ENCODE data around the gene ERC2.

GRCh38 chr3:55616803-55617202 is 851.5 kb downstream of the ERC2 start:
- TF ChIP-seq, protein P1, sequence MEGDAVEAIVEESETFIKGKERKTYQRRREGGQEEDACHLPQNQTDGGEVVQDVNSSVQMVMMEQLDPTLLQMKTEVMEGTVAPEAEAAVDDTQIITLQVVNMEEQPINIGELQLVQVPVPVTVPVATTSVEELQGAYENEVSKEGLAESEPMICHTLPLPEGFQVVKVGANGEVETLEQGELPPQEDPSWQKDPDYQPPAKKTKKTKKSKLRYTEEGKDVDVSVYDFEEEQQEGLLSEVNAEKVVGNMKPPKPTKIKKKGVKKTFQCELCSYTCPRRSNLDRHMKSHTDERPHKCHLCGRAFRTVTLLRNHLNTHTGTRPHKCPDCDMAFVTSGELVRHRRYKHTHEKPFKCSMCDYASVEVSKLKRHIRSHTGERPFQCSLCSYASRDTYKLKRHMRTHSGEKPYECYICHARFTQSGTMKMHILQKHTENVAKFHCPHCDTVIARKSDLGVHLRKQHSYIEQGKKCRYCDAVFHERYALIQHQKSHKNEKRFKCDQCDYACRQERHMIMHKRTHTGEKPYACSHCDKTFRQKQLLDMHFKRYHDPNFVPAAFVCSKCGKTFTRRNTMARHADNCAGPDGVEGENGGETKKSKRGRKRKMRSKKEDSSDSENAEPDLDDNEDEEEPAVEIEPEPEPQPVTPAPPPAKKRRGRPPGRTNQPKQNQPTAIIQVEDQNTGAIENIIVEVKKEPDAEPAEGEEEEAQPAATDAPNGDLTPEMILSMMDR (IDR thresholded peaks at IDR 0.05; ENCODE audit: low read depth, low read length): no peak
- TF ChIP-seq POLR2A (IDR thresholded peaks at IDR 0.05; ENCODE audit: extremely low read depth, insufficient read length) (no peak), MYC (IDR thresholded peaks at IDR 0.05; ENCODE audit: low read depth, low read length) (no peak)
- TF ChIP-seq, protein P2, sequence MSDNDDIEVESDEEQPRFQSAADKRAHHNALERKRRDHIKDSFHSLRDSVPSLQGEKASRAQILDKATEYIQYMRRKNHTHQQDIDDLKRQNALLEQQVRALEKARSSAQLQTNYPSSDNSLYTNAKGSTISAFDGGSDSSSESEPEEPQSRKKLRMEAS (IDR thresholded peaks at IDR 0.05; ENCODE audit: low read depth, low read length): no peak

Data from NB4 (cell line).